OCI-LY7 (cell line): ENCODE measurements around the gene LHX3.

Experiments used
- EZH2phosphoT487 ChIP-seq: fragments of 200-600 bp; sonication (generic); IDR thresholded peaks from 2 replicates; pipeline ENCODE4 v1.6.1; 2018; ENCODE audit warnings: low read depth, borderline replicate concordance, mild to moderate bottlenecking, mixed run types, antibody characterized with exemption, low read length, moderate library complexity, mixed read lengths
- TF ChIP-seq, protein P1 (sequence below): fragments of 200-600 bp; sonication (generic); conservative IDR thresholded peaks from 2 replicates; pipeline ENCODE4 v1.5.1; 2014; ENCODE audit warnings: mild to moderate bottlenecking, antibody characterized with exemption, low read length, moderate library complexity, mixed read lengths

DNA sequence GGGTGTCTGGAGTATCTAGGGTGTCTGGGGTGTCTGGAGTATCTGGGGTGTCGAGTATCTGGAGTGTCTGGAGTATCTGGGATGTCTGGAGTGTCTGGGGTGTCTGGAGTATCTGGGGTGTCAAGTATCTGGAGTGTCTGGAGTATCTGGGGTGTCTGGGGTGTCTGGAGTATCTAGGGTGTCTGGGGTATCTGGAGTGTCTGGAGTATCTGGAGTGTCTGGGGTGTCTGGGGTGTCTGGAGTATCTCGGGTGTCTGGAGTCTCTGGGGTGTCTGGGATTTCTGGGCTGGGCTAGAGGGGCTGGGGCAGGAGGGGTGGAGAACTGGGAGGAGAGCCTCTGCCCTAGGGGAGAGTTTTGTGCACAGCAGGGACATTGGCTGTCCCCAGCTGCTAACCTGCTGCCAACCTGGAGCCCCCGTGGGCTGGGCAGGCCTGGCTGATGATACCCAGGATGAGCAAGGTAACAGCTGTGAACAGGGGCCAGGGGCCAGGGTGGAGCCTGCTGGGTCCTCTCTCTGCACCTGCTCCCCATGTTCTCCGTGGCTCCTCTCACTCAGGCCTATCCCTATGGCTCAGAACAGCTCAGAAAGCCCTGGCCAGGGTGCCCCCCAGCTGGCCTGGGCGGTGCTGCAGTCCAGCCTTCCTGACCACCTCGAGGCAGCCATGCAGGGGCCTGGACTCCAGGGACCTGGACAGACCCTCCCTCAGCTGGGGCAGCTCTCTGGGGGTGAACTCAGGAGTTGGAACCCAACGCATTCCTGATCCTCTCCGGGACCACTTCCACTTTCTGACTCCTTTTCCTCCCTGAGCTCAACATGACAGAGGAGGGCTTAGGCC lies 29.9 kb downstream of the LHX3 start:
- TF ChIP-seq, protein P1, sequence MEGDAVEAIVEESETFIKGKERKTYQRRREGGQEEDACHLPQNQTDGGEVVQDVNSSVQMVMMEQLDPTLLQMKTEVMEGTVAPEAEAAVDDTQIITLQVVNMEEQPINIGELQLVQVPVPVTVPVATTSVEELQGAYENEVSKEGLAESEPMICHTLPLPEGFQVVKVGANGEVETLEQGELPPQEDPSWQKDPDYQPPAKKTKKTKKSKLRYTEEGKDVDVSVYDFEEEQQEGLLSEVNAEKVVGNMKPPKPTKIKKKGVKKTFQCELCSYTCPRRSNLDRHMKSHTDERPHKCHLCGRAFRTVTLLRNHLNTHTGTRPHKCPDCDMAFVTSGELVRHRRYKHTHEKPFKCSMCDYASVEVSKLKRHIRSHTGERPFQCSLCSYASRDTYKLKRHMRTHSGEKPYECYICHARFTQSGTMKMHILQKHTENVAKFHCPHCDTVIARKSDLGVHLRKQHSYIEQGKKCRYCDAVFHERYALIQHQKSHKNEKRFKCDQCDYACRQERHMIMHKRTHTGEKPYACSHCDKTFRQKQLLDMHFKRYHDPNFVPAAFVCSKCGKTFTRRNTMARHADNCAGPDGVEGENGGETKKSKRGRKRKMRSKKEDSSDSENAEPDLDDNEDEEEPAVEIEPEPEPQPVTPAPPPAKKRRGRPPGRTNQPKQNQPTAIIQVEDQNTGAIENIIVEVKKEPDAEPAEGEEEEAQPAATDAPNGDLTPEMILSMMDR = no peak
- TF ChIP-seq EZH2phosphoT487 = no peak
